ENCODE measurements around the gene DSC3. TPM values are rescaled to one million over a fixed set of nuclear protein-coding genes. Genes with fewer than 3 reads are reported as not detected.
"Not testable (repeated sequence)": the region's sequence is repeated elsewhere in the genome, so short reads cannot be mapped to it uniquely, and the experiment has no call there.

DSC3 gene
- total RNA-seq, 1 donor from 2014 or later = 29.1 TPM

DNA sequence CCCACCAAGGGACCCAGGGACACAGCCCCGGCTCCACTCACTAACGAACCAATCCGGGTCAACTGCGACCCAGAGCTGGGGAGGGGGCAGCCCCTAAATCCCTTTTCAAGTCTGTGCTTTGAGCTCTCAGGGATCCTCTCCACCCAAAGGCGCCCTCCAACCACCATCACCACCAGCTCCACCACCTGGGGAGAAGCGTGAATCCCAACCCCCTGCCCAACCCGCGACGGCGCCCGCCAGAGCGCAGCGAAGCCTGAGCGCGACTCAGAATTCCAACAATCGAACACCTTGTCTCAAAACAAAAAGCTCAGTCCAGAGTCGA lies 497 bp downstream of the DSC3 start:
- no peaks in the 10 kb centered on the region for H3K36me3 Mint-ChIP-seq
- H3K27me3 Mint-ChIP-seq (ENCODE audit: low read depth) = peaks cover 29% of the 10 kb centered on the region
- H3K9me3 Mint-ChIP-seq = no peaks in the 10 kb centered on the region
- H3K27ac Mint-ChIP-seq = peak overlapping the region; percentile 98
- H3K4me3 Mint-ChIP-seq = peak overlapping the region; percentile 95
- peak in 1 of 2 experiments; percentile 18 for DNase-seq (ENCODE audit: low spot score in 2 of 2, unreplicated experiment in 2 of 2)
- H3K4me1 Mint-ChIP-seq = peaks cover 66% of the 10 kb centered on the region
- TF ChIP-seq, protein P1, sequence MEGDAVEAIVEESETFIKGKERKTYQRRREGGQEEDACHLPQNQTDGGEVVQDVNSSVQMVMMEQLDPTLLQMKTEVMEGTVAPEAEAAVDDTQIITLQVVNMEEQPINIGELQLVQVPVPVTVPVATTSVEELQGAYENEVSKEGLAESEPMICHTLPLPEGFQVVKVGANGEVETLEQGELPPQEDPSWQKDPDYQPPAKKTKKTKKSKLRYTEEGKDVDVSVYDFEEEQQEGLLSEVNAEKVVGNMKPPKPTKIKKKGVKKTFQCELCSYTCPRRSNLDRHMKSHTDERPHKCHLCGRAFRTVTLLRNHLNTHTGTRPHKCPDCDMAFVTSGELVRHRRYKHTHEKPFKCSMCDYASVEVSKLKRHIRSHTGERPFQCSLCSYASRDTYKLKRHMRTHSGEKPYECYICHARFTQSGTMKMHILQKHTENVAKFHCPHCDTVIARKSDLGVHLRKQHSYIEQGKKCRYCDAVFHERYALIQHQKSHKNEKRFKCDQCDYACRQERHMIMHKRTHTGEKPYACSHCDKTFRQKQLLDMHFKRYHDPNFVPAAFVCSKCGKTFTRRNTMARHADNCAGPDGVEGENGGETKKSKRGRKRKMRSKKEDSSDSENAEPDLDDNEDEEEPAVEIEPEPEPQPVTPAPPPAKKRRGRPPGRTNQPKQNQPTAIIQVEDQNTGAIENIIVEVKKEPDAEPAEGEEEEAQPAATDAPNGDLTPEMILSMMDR (IDR thresholded peaks at IDR 0.05; ENCODE audit: unreplicated experiment) = no peak

DNA sequence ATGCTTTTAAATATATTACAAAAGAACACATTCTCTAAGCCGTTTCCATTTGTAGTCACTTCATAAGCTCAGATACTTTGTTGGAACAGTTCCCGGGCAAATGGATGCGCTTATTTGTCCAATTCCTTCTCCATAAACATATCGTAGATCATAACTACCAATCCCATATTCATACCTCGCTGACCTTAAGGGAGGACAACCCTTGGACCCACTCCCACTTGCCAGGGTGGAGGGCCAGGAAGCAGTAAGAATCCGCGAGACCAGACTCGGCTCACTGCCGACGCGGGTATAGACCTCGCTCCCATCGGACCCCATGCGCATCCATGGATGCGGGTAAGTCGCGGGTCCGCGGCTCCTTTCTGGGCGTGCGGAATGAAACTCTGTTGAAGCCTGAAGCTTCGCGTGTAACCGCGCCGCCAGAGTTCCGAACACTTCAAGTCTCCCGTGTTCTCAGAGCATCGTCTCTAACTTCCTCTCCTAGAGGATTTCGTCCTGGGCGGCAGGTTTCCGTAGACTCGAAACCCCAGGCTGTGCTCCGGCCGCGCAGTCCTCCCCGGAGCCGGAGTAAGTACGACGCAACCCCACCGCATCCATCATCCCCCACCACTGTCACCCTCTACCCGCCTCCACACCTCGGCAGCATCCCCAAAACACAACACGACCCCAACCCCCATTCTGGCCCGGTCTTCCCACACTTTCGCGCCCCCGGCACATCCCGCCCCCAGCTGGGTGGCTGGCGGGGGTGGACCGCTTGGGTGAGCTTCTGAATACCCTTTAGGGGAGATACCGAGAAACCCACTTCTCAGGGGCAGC lies 1.1 kb downstream of the DSC3 start:
- H3K9me3 Mint-ChIP-seq = no peaks in the 10 kb centered on the region
- TF ChIP-seq, protein P1 (IDR thresholded peaks at IDR 0.05; ENCODE audit: unreplicated experiment) = no peak
- peak overlapping the region; percentile 98 for H3K27ac Mint-ChIP-seq
- peak overlapping the region; percentile 95 for H3K4me3 Mint-ChIP-seq
- peaks cover 29% of the 10 kb centered on the region for H3K27me3 Mint-ChIP-seq (ENCODE audit: low read depth)
- H3K4me1 Mint-ChIP-seq = peaks cover 66% of the 10 kb centered on the region
- H3K36me3 Mint-ChIP-seq = no peaks in the 10 kb centered on the region
- peak; percentile 26 to 59 for DNase-seq (ENCODE audit: low spot score in 2 of 2, unreplicated experiment in 2 of 2)

DNA sequence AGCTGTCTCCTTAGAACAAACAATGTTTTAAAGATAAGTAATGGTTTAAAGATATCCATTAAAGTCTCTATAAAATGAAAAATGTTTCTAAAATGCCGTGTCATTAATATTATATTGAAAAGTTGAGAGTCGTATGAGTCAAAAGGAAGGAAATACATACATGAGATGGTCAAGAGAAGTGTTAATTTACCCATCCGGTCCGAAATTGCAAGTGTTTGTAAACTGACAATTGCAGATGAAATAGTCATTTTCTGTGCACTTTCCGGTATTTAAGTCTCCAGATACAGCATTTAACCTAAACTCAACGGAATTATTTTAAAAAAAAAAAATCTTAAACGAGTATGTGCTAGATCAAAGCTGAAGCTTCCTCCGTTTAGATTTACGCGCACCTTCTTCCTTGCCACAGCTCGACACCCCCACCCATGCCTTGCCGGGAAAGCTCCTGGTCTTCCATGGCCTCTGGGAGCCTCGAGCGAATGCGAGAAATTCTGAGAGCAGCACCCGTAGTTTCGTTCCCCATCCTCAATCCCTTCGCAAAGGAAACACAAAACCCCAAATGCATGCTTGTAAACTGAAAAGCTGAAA lies 1.8 kb downstream of the DSC3 start:
- Mint-ChIP-seq H3K27me3 (ENCODE audit: low read depth) (peaks cover 29% of the 10 kb centered on the region), H3K36me3 (no peaks in the 10 kb centered on the region)

DNA sequence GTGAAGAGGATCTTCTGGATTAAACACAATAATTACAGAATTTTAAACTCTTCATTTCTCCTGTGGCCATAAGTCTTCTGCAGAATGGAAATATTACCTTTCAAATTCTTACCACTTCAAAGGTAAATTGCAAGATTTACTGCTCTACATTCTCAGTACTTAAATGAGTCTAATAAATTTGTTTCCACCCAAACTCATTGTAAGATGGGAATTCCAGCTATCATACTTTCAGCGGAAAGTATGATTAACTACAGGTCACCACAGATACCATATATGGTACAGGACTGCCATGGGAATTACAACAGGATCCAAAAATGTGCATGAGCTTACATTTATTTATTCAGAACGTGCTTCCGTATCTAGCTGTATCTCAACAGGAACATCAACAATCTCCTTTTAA lies 3.1 kb downstream of the DSC3 start:
- peaks cover 29% of the 10 kb centered on the region for H3K27me3 Mint-ChIP-seq (ENCODE audit: low read depth)
- H3K4me3 Mint-ChIP-seq = peak overlapping the region; percentile 95

More for the DNA sequence above, 1.8 kb downstream of the DSC3 start:
- peak overlapping the region; percentile 98 for H3K27ac Mint-ChIP-seq
- H3K4me1 Mint-ChIP-seq = peaks cover 66% of the 10 kb centered on the region
- TF ChIP-seq, protein P1 (IDR thresholded peaks at IDR 0.05; ENCODE audit: unreplicated experiment) = no peak
- H3K9me3 Mint-ChIP-seq = no peaks in the 10 kb centered on the region
- peak overlapping the region; percentile 95 for H3K4me3 Mint-ChIP-seq
- peak in 1 of 2 experiments; percentile 52 for DNase-seq (ENCODE audit: low spot score in 2 of 2, unreplicated experiment in 2 of 2)

DNA sequence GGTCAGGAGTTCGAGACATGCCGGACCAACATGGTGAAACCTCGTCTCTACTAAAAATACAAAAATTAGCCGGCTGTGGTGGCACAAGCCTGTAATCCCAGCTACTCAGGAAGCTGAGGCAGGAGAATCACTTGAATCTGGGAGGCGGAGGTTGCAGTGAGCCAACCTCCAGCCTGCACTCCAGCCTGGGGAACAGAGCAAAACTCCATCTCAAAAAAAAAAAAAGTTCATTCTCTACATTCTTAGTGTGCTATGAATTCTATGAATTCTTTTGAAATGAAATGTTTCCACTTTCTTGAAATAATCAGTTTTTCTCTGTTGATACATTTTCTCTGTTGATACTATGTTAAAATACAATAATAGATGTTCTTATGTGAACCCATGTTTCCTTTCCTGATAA lies 4.9 kb downstream of the DSC3 start:
- not testable (repeated sequence) for H3K4me3 Mint-ChIP-seq; H3K9me3 Mint-ChIP-seq; H3K36me3 Mint-ChIP-seq; DNase-seq (ENCODE audit: low spot score in 2 of 2, unreplicated experiment in 2 of 2)
- H3K27me3 Mint-ChIP-seq (ENCODE audit: low read depth) = peaks cover 15% of the 10 kb centered on the region
- peaks cover 45% of the 10 kb centered on the region for H3K4me1 Mint-ChIP-seq
- peak overlapping the region; percentile 84 for H3K27ac Mint-ChIP-seq

More for the DNA sequence above, 3.1 kb downstream of the DSC3 start:
- no peaks in the 10 kb centered on the region for H3K36me3 Mint-ChIP-seq
- TF ChIP-seq, protein P1 (IDR thresholded peaks at IDR 0.05; ENCODE audit: unreplicated experiment) = no peak
- H3K4me1 Mint-ChIP-seq = peaks cover 57% of the 10 kb centered on the region
- peak overlapping the region; percentile 98 for H3K27ac Mint-ChIP-seq
- DNase-seq (ENCODE audit: low spot score in 2 of 2, unreplicated experiment in 2 of 2) = no peak
- H3K9me3 Mint-ChIP-seq = no peaks in the 10 kb centered on the region

DNA sequence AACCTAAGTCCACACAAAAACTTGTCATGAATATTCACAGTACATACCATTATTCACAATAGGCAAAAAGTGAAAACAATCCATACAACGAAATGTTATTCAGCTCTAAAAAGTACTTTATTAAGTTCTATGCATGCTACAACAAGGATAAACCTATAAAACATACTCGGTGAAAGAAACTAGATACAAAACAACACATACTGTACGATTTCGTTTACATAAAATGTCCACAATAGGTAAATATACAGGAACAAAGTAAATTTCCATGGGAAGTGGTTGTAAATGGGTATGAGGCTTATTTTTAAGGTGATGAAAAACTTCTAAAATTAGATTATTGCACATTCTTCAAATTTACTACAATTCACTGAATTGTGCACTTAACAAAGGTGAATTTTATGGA lies 8.0 kb downstream of the DSC3 start:
- Mint-ChIP-seq H3K27me3 (ENCODE audit: low read depth) (no peaks in the 10 kb centered on the region), H3K36me3 (peaks cover 5% of the 10 kb centered on the region), H3K9me3 (peaks cover 3% of the 10 kb centered on the region), H3K4me3 (no peak overlapping the region), H3K27ac (no peak overlapping the region), H3K4me1 (peaks cover 26% of the 10 kb centered on the region)
- TF ChIP-seq, protein P1 (IDR thresholded peaks at IDR 0.05; ENCODE audit: unreplicated experiment) = no peak
- no peak for DNase-seq (ENCODE audit: low spot score in 2 of 2, unreplicated experiment in 2 of 2)
